Activated T-helper 1 cell treated with anti-CD3 and anti-CD28 coated beads, Interleukin-12 subunit alpha, Interleukin-12 subunit beta, Interleukin-2, Interleukin-4 antibody, amounts not matched to agents 30 ng/mL and 10 ng/mL and 1 ng/mL, durations not matched to agents 14 hours and 24 hours and 36 hours (primary cell): ENCODE measurements around the gene UNC5B. TPM values are rescaled to one million over a fixed set of nuclear protein-coding genes. Genes with fewer than 3 reads are reported as not detected.

Experiments used
- DNase-seq: peaks from one replicate; pipeline ENCODE4 v3.0.0; 2021; ENCODE audit warnings: low spot score
- H3K27ac Mint-ChIP-seq: one replicate; pipeline ENCODE4 v1.8.0; 2021; ENCODE audit warnings: mild to moderate bottlenecking, mixed read lengths
- H3K27me3 Mint-ChIP-seq: one replicate; pipeline ENCODE4 v1.8.0; 2022; ENCODE audit warnings: mild to moderate bottlenecking, moderate library complexity, mixed read lengths; ENCODE audit not compliant: insufficient read depth
- H3K36me3 Mint-ChIP-seq: one replicate; pipeline ENCODE4 v1.8.0; 2021; ENCODE audit warnings: low read depth, mixed read lengths
- H3K4me1 Mint-ChIP-seq: one replicate; pipeline ENCODE4 v1.8.0; 2021; ENCODE audit warnings: low read depth, mixed read lengths
- H3K4me3 Mint-ChIP-seq: one replicate; pipeline ENCODE4 v1.8.0; 2021; ENCODE audit warnings: mild to moderate bottlenecking, moderate library complexity, mixed read lengths
- H3K9me3 Mint-ChIP-seq: one replicate; pipeline ENCODE4 v1.8.0; 2021; ENCODE audit warnings: mixed read lengths
- intact Hi-C: fragments of 100-400 bp; cut with micrococcal nuclease; formaldehyde crosslinking; loops from one replicate; pipeline ENCODE4 v1.15.1; 2024
- total RNA-seq: library from RNA; stranded (reverse); gene quantifications from 2 replicates; pipeline ENCODE4 v1.2.3, GENCODE V29; 2022

The UNC5B gene
- total RNA-seq, 1 donor from 2014 or later = 0.10 TPM

DNA sequence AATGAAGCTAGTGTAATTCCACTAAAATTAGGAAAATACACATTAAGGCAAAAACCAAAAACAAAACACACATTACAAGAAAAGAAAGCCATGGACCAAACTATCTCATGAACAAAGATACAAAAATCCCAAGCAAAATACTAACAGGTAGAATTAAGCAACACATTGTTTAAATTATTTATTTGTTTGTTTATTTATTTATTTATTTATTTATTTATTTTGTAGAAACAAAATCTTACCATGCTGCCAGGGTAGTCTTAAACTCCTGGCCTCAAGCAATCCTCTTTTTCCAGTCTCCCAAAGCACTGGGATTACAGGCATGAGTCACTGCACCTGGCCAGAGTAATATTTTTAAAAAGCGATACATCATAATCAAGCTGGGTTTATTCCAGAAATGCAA, 99.8 kb downstream of the UNC5B start:
- H3K4me1 Mint-ChIP-seq = peaks cover 16% of the 10 kb centered on the region
- H3K36me3 Mint-ChIP-seq = no peaks in the 10 kb centered on the region
- H3K27me3 Mint-ChIP-seq = peaks cover 10% of the 10 kb centered on the region
- no peak for DNase-seq
- no peak overlapping the region for H3K27ac Mint-ChIP-seq
- intact Hi-C loops = no loop called here
- no peak overlapping the region for H3K4me3 Mint-ChIP-seq
- H3K9me3 Mint-ChIP-seq = no peaks in the 10 kb centered on the region

DNA sequence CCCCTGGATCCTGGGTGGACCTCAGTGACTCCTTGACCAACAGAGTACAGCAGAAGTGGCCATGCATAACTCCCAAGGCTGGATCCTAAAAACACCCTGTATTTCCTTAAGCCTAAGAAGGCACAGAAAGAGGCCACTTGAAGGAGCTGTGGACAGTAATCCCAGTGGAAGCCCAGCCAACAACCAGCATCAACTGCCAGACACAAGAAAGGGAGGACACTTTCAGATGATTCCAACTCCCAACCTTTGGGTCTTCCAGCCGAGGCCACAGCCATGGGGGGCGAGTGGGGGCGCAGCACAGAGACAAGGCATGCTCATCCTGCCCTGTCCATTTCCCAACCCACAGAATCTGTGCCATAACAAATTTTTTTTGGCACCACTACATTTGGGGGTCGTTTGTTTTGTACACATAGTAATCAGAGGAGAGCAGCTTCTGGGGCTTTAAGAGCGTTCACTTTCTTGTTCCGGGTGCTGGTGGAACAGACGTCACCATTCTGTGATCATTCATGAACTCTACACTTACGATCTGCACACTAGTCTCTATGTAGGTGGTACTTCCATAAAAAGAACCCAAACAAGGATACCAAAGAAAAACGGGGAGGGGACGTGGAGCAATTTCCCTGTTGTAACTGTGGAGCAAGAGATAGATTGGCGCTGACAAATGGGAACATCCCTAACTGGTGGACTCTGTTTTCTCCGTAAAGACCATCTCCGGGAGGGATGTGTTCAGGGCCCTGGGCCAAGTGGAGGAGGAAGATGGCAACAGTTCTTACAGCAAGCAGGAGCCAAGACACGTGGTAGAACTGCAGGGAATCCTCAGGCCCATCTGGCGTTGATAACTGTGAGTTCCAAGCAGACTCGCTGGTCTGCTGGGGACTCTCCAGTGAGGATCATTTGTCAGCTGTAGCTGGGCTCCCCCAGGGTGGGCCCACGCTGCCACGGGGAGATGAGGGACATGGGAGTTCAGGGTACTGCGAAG, 100.7 kb downstream of the UNC5B start:
- no peak for DNase-seq
- no peaks in the 10 kb centered on the region for H3K36me3 Mint-ChIP-seq
- peaks cover 22% of the 10 kb centered on the region for H3K4me1 Mint-ChIP-seq
- H3K9me3 Mint-ChIP-seq = no peaks in the 10 kb centered on the region
- no peak overlapping the region for H3K27ac Mint-ChIP-seq
- intact Hi-C loops = no loop called here
- H3K27me3 Mint-ChIP-seq = peaks cover 10% of the 10 kb centered on the region
- H3K4me3 Mint-ChIP-seq = no peak overlapping the region

DNA sequence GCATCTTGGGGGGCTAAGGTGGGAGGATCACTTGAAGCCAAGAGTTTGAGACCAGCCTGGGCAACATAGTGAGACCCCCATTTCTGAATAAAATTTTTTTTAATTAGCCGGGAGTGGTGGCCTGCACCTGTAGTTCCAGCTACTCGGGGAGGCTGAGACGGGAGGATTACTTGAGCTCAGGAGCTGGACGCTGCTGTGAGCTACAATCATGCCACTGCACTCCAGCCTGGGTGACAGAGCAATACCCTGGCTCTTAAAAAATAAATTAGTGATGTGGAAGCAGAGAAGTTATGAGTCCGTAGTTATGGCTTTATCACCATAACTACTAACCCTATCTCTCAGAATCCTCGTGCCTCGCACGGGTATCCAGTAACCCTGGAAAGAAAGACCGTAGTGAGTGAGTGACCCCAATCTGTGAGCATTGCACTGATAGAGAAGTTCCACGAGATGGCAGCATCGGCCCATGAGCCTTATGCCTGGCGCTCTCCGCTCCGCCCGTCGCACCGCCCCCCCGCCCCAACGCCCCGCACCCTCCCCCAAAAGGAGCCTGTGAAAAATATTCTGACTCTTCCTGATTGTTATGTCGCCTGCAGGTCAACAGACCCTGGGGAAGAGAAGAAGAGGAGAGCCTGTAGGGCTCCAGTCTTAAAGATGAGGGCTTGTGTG, 101.8 kb downstream of the UNC5B start:
- no peaks in the 10 kb centered on the region for H3K9me3 Mint-ChIP-seq
- peaks cover 7% of the 10 kb centered on the region for H3K27me3 Mint-ChIP-seq
- H3K4me3 Mint-ChIP-seq = no peak overlapping the region
- H3K4me1 Mint-ChIP-seq = peaks cover 23% of the 10 kb centered on the region
- H3K27ac Mint-ChIP-seq = no peak overlapping the region
- intact Hi-C loops = loop anchor here (1.0 kb wide), 8 partner anchors 63 to 734 kb away; no protein-coding TSS in a partner anchor
- no peaks in the 10 kb centered on the region for H3K36me3 Mint-ChIP-seq
- DNase-seq = peak; percentile 23

DNA sequence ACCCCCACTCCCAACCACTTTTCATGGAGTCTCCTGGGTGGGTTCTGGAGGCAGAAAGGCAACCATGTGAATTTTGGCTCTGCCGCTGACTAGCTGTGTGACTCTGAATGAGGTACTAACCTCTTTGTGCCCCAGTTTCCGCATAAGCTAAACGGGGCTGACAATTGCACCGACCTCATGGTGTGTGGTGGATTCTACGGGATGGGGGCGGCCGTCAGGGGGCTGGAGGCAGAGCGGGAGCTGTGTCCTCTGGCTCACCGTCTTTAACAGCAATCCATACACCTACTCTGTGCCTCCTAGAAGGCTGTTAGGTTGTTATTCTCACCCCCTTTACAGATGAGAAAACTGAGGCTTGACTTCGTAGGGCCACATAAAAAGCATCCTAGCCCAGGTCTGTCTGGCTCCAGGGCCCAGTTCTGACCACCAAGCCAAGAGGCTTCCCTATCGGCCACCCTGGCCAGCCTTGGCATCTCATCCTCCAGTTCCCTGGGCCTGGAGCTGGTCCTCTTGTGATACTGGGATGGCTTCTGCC, 102.4 kb downstream of the UNC5B start:
- intact Hi-C loops = loop anchor here (1.0 kb wide), 8 partner anchors 63 to 734 kb away; no protein-coding TSS in a partner anchor
- no peak for DNase-seq
- H3K36me3 Mint-ChIP-seq = no peaks in the 10 kb centered on the region
- peaks cover 7% of the 10 kb centered on the region for H3K27me3 Mint-ChIP-seq
- H3K4me1 Mint-ChIP-seq = peaks cover 23% of the 10 kb centered on the region
- H3K4me3 Mint-ChIP-seq = no peak overlapping the region
- H3K27ac Mint-ChIP-seq = no peak overlapping the region
- H3K9me3 Mint-ChIP-seq = no peaks in the 10 kb centered on the region

DNA sequence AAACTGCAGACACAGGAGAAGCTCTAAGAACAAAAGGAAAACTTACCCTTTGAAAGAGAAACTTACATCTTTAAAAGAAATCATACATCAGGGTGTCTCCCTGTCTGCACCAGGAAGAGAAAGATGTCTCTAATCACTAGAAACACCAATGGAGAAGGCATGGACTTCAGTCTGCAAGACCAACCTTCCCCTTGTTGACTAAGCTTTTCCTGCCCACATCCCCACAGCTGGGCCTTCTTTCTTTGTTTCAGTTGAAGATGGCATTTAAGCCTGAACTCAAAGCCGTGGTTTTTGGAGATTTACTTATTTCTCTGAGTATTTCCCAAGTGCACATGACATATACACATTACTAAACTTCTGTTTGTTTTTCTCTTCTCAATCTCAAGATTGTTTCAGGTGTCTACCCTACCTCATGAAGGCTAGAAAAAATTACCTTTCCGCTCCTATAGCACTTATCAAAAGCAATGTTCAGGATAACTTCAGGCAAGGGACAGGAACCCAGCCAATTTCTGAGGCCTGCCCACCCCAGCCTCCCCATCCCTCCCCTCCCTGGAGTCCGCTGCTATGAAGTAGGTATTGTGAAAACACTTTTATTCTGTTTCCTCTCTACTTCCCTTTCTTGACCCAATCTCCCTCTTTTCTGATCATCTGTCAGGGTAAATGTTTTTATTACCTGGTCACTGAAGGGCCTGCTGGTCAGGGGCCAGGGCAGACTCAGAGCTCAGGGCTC, 103.9 kb downstream of the UNC5B start:
- H3K36me3 Mint-ChIP-seq = no peaks in the 10 kb centered on the region
- intact Hi-C loops = no loop called here
- H3K9me3 Mint-ChIP-seq = no peaks in the 10 kb centered on the region
- H3K27ac Mint-ChIP-seq = peak overlapping the region; percentile 2
- peaks cover 5% of the 10 kb centered on the region for H3K27me3 Mint-ChIP-seq
- no peak for DNase-seq
- H3K4me1 Mint-ChIP-seq = peaks cover 23% of the 10 kb centered on the region
- no peak overlapping the region for H3K4me3 Mint-ChIP-seq

DNA sequence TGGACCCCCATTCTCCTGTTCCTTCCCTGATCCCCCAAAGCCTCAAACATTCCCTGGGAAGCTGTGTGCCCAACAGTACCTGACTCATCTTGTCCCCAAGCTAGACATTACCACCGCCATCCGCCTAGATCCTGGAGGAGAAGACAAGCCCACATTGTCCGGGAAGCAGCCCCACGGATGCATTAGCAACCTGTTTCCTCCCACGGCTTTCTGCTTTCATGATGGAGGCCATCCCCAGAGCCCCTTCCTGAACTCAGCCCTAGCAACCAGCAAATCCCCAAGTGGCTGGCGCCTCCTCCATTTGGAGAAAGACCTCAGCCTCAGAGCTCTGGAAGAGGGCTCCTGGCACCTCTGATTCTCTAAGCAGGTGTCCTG, 104.4 kb downstream of the UNC5B start:
- no peaks in the 10 kb centered on the region for H3K9me3 Mint-ChIP-seq

DNA sequence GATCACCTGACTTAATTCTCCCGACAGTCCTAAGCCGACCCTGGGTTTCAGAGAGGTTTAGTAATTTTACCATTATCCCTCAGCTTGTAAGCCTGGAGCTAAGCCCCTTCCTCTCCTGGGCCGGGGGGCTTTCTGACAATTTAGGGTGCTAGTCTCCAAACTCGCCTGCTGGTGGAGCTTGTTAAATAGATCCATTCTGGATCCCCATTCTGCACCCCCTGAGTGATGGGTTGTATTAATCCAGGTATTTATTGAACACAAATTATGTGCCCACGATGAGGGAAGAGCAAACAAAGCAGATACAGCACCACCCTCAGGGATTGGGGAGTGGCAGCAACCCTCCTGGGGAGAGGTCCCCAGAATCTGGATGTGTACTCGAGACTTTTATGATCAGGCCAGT, 105.4 kb downstream of the UNC5B start:
- no peak overlapping the region for H3K4me3 Mint-ChIP-seq
- H3K4me1 Mint-ChIP-seq = peaks cover 23% of the 10 kb centered on the region
- peaks cover 1% of the 10 kb centered on the region for H3K27me3 Mint-ChIP-seq
- H3K27ac Mint-ChIP-seq = peak overlapping the region; percentile 52
- no peaks in the 10 kb centered on the region for H3K36me3 Mint-ChIP-seq
- intact Hi-C loops = no loop called here
- H3K9me3 Mint-ChIP-seq = no peaks in the 10 kb centered on the region
- no peak for DNase-seq

More for the DNA sequence above, 104.4 kb downstream of the UNC5B start:
- H3K27ac Mint-ChIP-seq = no peak overlapping the region
- H3K4me1 Mint-ChIP-seq = peaks cover 23% of the 10 kb centered on the region
- H3K27me3 Mint-ChIP-seq = peaks cover 4% of the 10 kb centered on the region
- no peaks in the 10 kb centered on the region for H3K36me3 Mint-ChIP-seq
- intact Hi-C loops = no loop called here
- DNase-seq = no peak
- H3K4me3 Mint-ChIP-seq = no peak overlapping the region

DNA sequence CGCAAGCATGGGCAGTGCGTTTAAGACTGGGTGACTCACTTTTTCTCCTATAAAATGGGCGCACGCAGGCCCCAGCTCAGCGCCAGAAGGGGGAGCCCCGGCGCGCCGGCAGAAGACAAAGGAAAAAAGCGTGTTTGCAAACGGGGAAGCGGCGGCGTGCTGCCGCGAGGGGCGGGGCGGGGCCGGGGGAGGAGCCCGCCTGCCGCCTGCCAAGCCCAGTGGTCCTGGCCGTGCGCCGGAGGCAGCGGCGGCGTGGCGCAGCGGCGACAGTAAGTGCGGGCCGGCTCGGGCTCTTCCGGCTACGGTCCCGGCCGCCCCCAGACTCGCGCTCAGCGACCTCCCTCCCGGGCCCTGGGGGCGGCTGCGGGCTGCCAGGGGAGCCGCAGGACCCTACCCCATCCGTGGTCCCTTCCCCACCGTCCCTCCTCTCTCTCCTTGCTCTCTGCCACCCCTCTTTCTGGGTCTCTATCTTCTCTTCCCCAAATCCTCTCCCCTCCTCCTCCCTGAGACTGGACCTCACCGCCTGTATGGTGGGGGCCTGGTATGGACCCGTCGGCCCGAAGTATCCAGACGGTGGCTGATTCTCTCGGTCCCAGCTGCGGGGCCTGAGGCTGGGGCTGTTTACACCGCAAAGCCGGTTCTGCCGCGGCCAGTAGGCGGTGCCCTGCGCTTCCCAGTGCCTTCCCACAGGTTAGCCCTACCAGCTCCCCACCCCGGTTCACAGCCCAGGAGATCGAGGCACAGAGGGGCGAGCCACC, 106.9 kb downstream of the UNC5B start, which contains the start of gene SLC29A3:
SLC29A3 (plus strand) TSS at position 218 of the 758 bp plus-strand sequence; CDS start at position 269, 51 bp downstream.
- peaks cover 1% of the 10 kb centered on the region for H3K27me3 Mint-ChIP-seq
- no peaks in the 10 kb centered on the region for H3K9me3 Mint-ChIP-seq
- peak within 1 kb of the TSS; percentile 83 for H3K27ac Mint-ChIP-seq
- H3K4me3 Mint-ChIP-seq = peak within 1 kb of the TSS; percentile 96
- peaks cover 6% of the 10 kb centered on the region for H3K36me3 Mint-ChIP-seq
- intact Hi-C loops = loop anchor here (1.0 kb wide), 6 partner anchors 58 to 577 kb away; partner anchors contain the start of gene PSAP
- peaks cover 23% of the 10 kb centered on the region for H3K4me1 Mint-ChIP-seq
- DNase-seq = peak; percentile 81

DNA sequence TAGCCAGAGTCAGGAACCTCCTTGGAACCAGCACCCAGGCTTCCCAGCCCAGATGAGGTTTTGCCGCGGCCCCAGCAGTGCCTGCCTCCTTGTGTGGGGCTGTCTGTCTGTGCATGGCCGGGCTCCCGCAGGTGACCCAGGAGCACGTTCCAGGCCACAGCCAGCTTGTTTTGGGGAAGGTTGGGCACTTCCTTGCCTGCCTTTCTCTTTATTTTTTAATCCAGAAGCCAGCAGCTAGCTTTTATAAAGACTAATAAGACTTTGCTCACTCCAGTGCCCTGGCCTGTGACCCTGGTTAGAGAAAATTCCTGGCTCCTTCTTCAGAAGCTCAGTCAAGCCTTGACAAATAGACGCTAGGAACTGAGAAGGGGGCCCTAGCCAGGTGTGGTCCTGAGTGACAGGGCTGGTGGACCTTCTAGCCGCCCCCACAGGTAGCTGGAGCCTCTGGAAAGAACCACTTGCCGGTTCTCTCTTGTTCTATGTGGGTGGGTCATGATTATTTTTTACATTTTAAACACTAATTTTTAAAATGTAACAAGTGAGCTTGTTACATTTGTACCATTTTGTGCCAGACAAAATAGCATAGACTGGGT, 107.5 kb downstream of the UNC5B start:
- intact Hi-C loops = loop anchor here (1.0 kb wide), 6 partner anchors 57 to 576 kb away; partner anchors contain the start of gene PSAP
- Mint-ChIP-seq H3K27me3 (peaks cover 1% of the 10 kb centered on the region), H3K4me3 (peak overlapping the region; percentile 96), H3K36me3 (peaks cover 6% of the 10 kb centered on the region), H3K4me1 (peaks cover 23% of the 10 kb centered on the region), H3K27ac (peak overlapping the region; percentile 83), H3K9me3 (no peaks in the 10 kb centered on the region)
- no peak for DNase-seq

DNA sequence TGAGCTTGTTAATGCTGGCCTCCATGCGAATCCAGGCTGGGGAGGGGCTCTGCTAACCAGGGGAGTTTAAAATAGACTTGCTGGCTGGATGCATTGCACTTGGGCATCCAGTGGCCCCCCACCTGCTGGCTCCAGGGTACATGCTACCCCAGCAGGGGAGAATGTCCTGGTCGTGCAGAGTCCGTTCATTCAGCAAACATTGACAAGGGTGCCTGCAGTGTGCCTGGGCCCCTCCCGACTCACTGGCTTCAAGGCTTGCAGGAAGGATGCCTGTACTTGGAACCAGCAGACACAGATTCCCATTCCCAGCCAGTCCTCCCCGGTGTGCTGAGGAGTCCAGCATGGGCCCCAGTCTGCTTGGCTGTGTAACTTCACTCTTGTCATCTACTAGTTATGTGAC, 108.2 kb downstream of the UNC5B start:
- intact Hi-C loops = no loop called here
- no peak overlapping the region for H3K27ac Mint-ChIP-seq
- peaks cover 6% of the 10 kb centered on the region for H3K36me3 Mint-ChIP-seq
- H3K27me3 Mint-ChIP-seq = peaks cover under 1% of the 10 kb centered on the region
- DNase-seq = no peak
- peak overlapping the region; percentile 96 for H3K4me3 Mint-ChIP-seq
- H3K9me3 Mint-ChIP-seq = no peaks in the 10 kb centered on the region
- H3K4me1 Mint-ChIP-seq = peaks cover 21% of the 10 kb centered on the region

DNA sequence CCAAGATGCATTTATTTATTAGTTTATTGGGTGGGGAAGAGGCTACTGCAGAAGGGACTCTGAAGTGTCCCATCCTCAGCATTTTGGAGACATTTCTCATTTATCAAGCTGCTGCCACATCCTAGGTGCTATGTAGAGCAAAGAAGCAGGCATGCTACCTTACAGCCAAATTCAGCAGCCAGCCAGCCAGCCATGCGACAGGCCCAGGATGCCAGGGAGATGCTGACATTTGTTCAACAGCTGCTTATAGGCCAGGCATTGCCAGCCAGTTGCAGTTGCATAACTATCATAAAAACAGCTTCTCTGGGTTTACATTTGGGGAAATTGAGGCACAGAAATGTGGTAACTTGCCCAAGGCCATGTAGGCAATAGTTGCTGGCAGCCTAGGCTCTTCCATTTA, 109.0 kb downstream of the UNC5B start:
- no peak for DNase-seq
- Mint-ChIP-seq H3K4me1 (peaks cover 13% of the 10 kb centered on the region), H3K4me3 (no peak overlapping the region), H3K36me3 (peaks cover 6% of the 10 kb centered on the region), H3K27ac (no peak overlapping the region), H3K27me3 (no peaks in the 10 kb centered on the region), H3K9me3 (no peaks in the 10 kb centered on the region)
- intact Hi-C loops = no loop called here
